DOHH2 (cell line): ENCODE results near the gene NUP62.
"Not testable (repeated sequence)": the region's sequence is repeated elsewhere in the genome, so short reads cannot be mapped to it uniquely, and the experiment has no call there.

ENCODE experiments used
- CTCF ChIP-seq: fragments of 200-600 bp; sonication (generic); IDR thresholded peaks from one replicate; pipeline ENCODE4 v1.5.1; 2014; ENCODE audit warnings: antibody characterized with exemption, mild to moderate bottlenecking, low read depth, low read length; ENCODE audit not compliant: poor library complexity, severe bottlenecking
- EZH2phosphoT487 ChIP-seq: fragments of 200-600 bp; sonication (generic); IDR thresholded peaks from 2 replicates; pipeline ENCODE4 v1.6.1; 2017; ENCODE audit warnings: borderline replicate concordance, mild to moderate bottlenecking, antibody characterized with exemption, low read length, moderate library complexity, mixed read lengths

- not testable (repeated sequence) for TF ChIP-seq CTCF, EZH2phosphoT487
Observed at GRCh38 chr19:49969355-49969754, 40.1 kb upstream of the NUP62 start.
